A549 treated with dexamethasone at 1 μM for 4 hours (cell line): Measurements from ENCODE around the gene SLC5A10. TPM values are rescaled to one million over a fixed set of nuclear protein-coding genes. Genes with fewer than 3 reads are reported as not detected.

ENCODE experiments used
- total RNA-seq: library from RNA; stranded (reverse); fragments of 200-300 nt; extraction: Qiagen RNA extraction; gene quantifications from 5 replicates; pipeline ENCODE4 v1.2.3, GENCODE V29; 2022

SLC5A10 gene
- 0.14 to 0.21 TPM (median 0.19 TPM) in 5 replicates for total RNA-seq

DNA sequence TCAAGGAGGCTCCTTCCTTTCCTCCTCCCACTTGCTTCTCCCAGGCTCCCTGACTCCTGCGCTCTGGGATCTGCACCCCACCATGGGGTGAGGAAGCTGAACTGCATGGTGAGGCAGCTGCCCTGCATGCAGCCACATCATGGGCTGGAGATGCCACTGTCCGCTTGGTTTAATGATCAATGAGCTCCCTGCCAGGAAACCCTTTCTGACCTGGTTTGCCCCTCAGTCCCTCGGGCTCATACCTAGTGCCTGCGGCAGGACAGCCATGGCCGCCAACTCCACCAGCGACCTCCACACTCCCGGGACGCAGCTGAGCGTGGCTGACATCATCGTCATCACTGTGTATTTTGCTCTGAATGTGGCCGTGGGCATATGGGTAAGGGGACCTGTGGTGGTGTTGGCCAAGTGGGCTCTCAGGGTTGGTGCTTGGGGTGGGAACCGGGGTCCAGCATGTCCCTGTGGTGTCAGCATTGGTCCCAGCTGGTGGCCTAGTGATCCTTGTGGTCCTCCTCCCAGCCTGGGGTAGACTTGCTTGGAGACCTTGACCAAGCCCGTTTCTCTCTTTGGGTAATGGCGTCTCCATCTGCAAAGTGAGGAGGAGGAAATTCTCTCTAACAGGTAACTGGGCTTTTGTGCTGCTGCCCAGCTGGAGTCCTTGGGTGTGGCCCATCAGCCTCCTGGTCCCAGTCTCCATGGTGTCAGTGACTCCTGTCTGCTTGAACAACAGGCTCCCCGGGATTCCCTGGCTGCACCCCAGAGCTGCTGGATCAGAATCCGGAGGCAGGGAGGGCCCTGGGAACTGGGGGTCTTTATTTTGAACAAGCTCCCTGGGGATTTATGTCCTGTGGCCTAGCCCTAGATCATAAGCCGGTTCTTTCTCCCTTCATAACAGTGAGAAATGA, at the start of gene SLC5A10:
SLC5A10 (plus strand) TSS at position 225 of the 902 bp plus-strand sequence; CDS start at position 266, 41 bp downstream.

DNA sequence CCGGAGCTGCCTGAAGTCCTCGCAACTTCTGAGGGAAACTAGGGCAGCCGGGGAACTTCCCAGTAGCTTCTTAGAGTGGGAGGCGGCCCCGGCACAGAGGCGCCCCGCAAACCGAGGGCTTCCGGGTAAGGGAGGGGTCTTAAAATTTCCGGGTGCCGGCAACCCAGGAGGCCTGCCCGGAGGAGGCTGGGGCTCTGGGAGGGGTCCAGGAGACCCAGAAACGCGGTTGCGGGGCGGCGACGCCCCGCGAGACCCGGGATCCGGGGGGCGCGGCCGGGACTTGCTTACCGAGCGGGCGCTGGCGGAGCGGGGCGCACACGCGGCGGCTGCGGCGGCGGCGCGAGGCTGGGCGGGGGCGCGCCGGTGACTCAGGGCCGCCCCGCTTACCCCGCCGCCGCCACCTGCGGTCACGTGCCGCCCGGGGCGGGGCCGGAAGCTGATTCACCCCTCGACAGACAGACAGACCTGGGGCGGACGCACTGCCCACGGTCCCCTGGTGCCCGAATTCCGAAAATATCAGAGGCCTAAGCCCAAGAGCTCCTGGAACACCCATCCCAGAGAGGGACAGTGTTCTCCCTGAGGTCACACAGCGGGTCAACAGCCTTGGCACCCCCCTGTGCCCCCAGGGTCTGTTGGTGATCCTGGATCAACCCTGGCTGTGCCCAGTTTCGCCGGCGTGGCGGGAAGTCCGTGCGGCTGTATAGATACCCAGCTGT, 52.6 kb downstream of the SLC5A10 start, which contains the start of gene FAM83G:
FAM83G (minus strand) TSS at position 344 of the 716 bp plus-strand sequence. CDS start 723 bp downstream, outside the sequence.

GRCh38 chr17:19046782-19047375, 94.9 kb downstream of the SLC5A10 start, which contains the start of gene GRAP:
Gene GRAP, minus strand, starts transcription at chr17:19046957. Its CDS starts 31 bp downstream, at chr17:19046926.

Other genes starting within 250 kb of the SLC5A10 start
- 1.0 to 1.4 TPM (median 1.2 TPM) in 5 replicates for gene FBXW10, start 208.1 kb upstream of the SLC5A10 start, total RNA-seq
- gene TVP23B, start 171.0 kb upstream of the SLC5A10 start, total RNA-seq: 60.1 to 68.4 TPM (median 63.7 TPM) in 5 replicates
- gene PRPSAP2, start 94.0 kb upstream of the SLC5A10 start, total RNA-seq: 35.7 to 39.5 TPM (median 37.7 TPM) in 5 replicates
- gene FAM83G, start 52.6 kb downstream of the SLC5A10 start, total RNA-seq: 27.8 to 40.6 TPM (median 39.4 TPM) in 5 replicates
- 0.22 to 0.47 TPM (median 0.35 TPM) in 5 replicates for gene GRAP, start 94.8 kb downstream of the SLC5A10 start, total RNA-seq
- 0.13 to 0.21 TPM in 2 of 5 replicates, not detected in the others for gene GRAPL, start 175.4 kb downstream of the SLC5A10 start, total RNA-seq